ENCODE data around the gene ITGA2B. TPM values are rescaled to one million over a fixed set of nuclear protein-coding genes. Genes with fewer than 3 reads are reported as not detected.

Gene ITGA2B
- total RNA-seq, 1 donor from 2014 or later = 4.3 TPM

GRCh38 chr17:44359006-44359405, 30.4 kb downstream of the ITGA2B start:
- H3K4me1 Mint-ChIP-seq (ENCODE audit: unreplicated experiment) = peaks cover 15% of the 10 kb centered on the region
- H3K27ac Mint-ChIP-seq (ENCODE audit: unreplicated experiment) = no peak overlapping the region
- H3K27me3 Mint-ChIP-seq (ENCODE audit: unreplicated experiment) = peaks cover 15% of the 10 kb centered on the region
- H3K36me3 Mint-ChIP-seq (ENCODE audit: low read depth, unreplicated experiment) = peaks cover 15% of the 10 kb centered on the region
- TF ChIP-seq CTCF (IDR thresholded peaks at IDR 0.05; ENCODE audit: unreplicated experiment) = no peak
- peak overlapping the region; percentile 11 for H3K4me3 Mint-ChIP-seq (ENCODE audit: unreplicated experiment)
- DNase-seq (ENCODE audit: low spot score) = no peak
- H3K9me3 Mint-ChIP-seq (ENCODE audit: unreplicated experiment) = no peaks in the 10 kb centered on the region

GRCh38 chr17:44358066-44358465, 31.4 kb downstream of the ITGA2B start:
- Mint-ChIP-seq H3K9me3 (ENCODE audit: unreplicated experiment) (no peaks in the 10 kb centered on the region), H3K36me3 (ENCODE audit: low read depth, unreplicated experiment) (peaks cover 17% of the 10 kb centered on the region), H3K27ac (ENCODE audit: unreplicated experiment) (no peak overlapping the region)

GRCh38 chr17:44356241-44356640, 33.2 kb downstream of the ITGA2B start:
- no peak overlapping the region for H3K4me3 Mint-ChIP-seq (ENCODE audit: unreplicated experiment)
- no peaks in the 10 kb centered on the region for H3K9me3 Mint-ChIP-seq (ENCODE audit: unreplicated experiment)

More at GRCh38 chr17:44358066-44358465, 31.4 kb downstream of the ITGA2B start:
- Mint-ChIP-seq H3K27me3 (ENCODE audit: unreplicated experiment) (peaks cover 17% of the 10 kb centered on the region), H3K4me1 (ENCODE audit: unreplicated experiment) (peaks cover 17% of the 10 kb centered on the region), H3K4me3 (ENCODE audit: unreplicated experiment) (peak overlapping the region; percentile 25)
- no peak for TF ChIP-seq CTCF (IDR thresholded peaks at IDR 0.05; ENCODE audit: unreplicated experiment)
- no peak for DNase-seq (ENCODE audit: low spot score)

GRCh38 chr17:44355642-44356099, 33.8 kb downstream of the ITGA2B start:
- H3K4me1 Mint-ChIP-seq (ENCODE audit: unreplicated experiment) = peaks cover 9% of the 10 kb centered on the region
- H3K27me3 Mint-ChIP-seq (ENCODE audit: unreplicated experiment) = peaks cover 20% of the 10 kb centered on the region
- peaks cover 20% of the 10 kb centered on the region for H3K36me3 Mint-ChIP-seq (ENCODE audit: low read depth, unreplicated experiment)
- TF ChIP-seq CTCF (IDR thresholded peaks at IDR 0.05; ENCODE audit: unreplicated experiment) = no peak
- no peaks in the 10 kb centered on the region for H3K9me3 Mint-ChIP-seq (ENCODE audit: unreplicated experiment)
- DNase-seq (ENCODE audit: low spot score) = no peak
- no peak overlapping the region for H3K4me3 Mint-ChIP-seq (ENCODE audit: unreplicated experiment)
- no peak overlapping the region for H3K27ac Mint-ChIP-seq (ENCODE audit: unreplicated experiment)

More at GRCh38 chr17:44356241-44356640, 33.2 kb downstream of the ITGA2B start:
- Mint-ChIP-seq H3K27ac (ENCODE audit: unreplicated experiment) (no peak overlapping the region), H3K4me1 (ENCODE audit: unreplicated experiment) (peaks cover 14% of the 10 kb centered on the region), H3K27me3 (ENCODE audit: unreplicated experiment) (peaks cover 24% of the 10 kb centered on the region), H3K36me3 (ENCODE audit: low read depth, unreplicated experiment) (peaks cover 21% of the 10 kb centered on the region)
- no peak for DNase-seq (ENCODE audit: low spot score)
- TF ChIP-seq CTCF (IDR thresholded peaks at IDR 0.05; ENCODE audit: unreplicated experiment) = no peak

- peaks cover 5% of the 10 kb centered on the region for H3K4me1 Mint-ChIP-seq (ENCODE audit: unreplicated experiment)
- TF ChIP-seq CTCF (IDR thresholded peaks at IDR 0.05; ENCODE audit: unreplicated experiment) = peak; percentile 83
- DNase-seq (ENCODE audit: low spot score) = peak; percentile 84
- H3K4me3 Mint-ChIP-seq (ENCODE audit: unreplicated experiment) = no peak overlapping the region
- H3K36me3 Mint-ChIP-seq (ENCODE audit: low read depth, unreplicated experiment) = peaks cover 13% of the 10 kb centered on the region
- peaks cover 20% of the 10 kb centered on the region for H3K27me3 Mint-ChIP-seq (ENCODE audit: unreplicated experiment)
- H3K27ac Mint-ChIP-seq (ENCODE audit: unreplicated experiment) = no peak overlapping the region
- no peaks in the 10 kb centered on the region for H3K9me3 Mint-ChIP-seq (ENCODE audit: unreplicated experiment)
Observed at GRCh38 chr17:44354582-44355561, 34.6 kb downstream of the ITGA2B start.

Measured in endothelial cell (in vitro differentiated cells).